Activated CD4-positive, alpha-beta T cell treated with anti-CD3 and anti-CD28 coated beads for 36 hours (primary cell): ENCODE results near the gene ASIC5. TPM values are rescaled to one million over a fixed set of nuclear protein-coding genes. Genes with fewer than 3 reads are reported as not detected.
A peak's percentile ranks its signal among the peaks of the same experiment; 100 is the strongest.
"Not testable (repeated sequence)": the region's sequence is repeated elsewhere in the genome, so short reads cannot be mapped to it uniquely, and the experiment has no call there.

Experiments
- ATAC-seq: fragments of 200-7000 bp; cut with Tn5 transposase; one replicate; pipeline ENCODE4 v1.10.0; 2021; ENCODE audit warnings: mild to moderate bottlenecking, moderate library complexity
- CTCF ChIA-PET: fragments of 350-600 bp; sonication (Branson Sonifier 250); formaldehyde crosslinking; loops from one replicate; lab custom pipeline; 2021; ENCODE audit warnings: antibody characterized with exemption; lab: Charles Lee
- POLR2A ChIA-PET: fragments of 350-600 bp; sonication (Branson Sonifier 250); formaldehyde crosslinking; loops from one replicate; lab custom pipeline; 2021; ENCODE audit warnings: antibody characterized with exemption, inconsistent platforms; lab: Charles Lee
- DNase-seq: peaks from one replicate; pipeline ENCODE4 v3.0.0-alpha.2; 2020
- H3K27ac Mint-ChIP-seq: one replicate; pipeline ENCODE4 v1.8.0; 2021; ENCODE audit warnings: mixed read lengths
- H3K27me3 Mint-ChIP-seq: one replicate; pipeline ENCODE4 v1.8.0; 2021; ENCODE audit warnings: mixed read lengths
- H3K36me3 Mint-ChIP-seq: one replicate; pipeline ENCODE4 v1.8.0; 2021; ENCODE audit warnings: low read depth, mixed read lengths
- H3K4me1 Mint-ChIP-seq: one replicate; pipeline ENCODE4 v1.8.0; 2021; ENCODE audit warnings: mixed read lengths
- H3K4me3 Mint-ChIP-seq: one replicate; pipeline ENCODE4 v1.8.0; 2021; ENCODE audit warnings: mild to moderate bottlenecking, moderate library complexity, mixed read lengths
- H3K9me3 Mint-ChIP-seq: one replicate; pipeline ENCODE4 v1.8.0; 2021; ENCODE audit warnings: low read depth, mixed read lengths
- intact Hi-C, 2 experiments: fragments of 100-400 bp; cut with DNase I in 1 of 2; cut with micrococcal nuclease in 1 of 2; formaldehyde crosslinking; loops; one replicate each; pipeline versions ENCODE4 v1.14.2 to v1.15.1; 2022 to 2024; cut with DNase I, micrococcal nuclease
- total RNA-seq, 2 experiments: library from RNA; stranded (reverse); gene quantifications; one replicate each; pipeline ENCODE4 v1.2.3, GENCODE V29; 2021

Gene ASIC5
- total RNA-seq, 2 experiments from 2014 or later = not detected

GRCh38 chr4:155899891-155900290 lies 33.8 kb upstream of the ASIC5 start:
- POLR2A ChIA-PET = no interaction called here
- ATAC-seq = no peak
- Mint-ChIP-seq H3K9me3 (peaks cover 7% of the 10 kb centered on the region), H3K4me3 (no peak overlapping the region), H3K36me3 (no peaks in the 10 kb centered on the region), H3K27ac (no peak overlapping the region), H3K4me1 (no peaks in the 10 kb centered on the region), H3K27me3 (no peaks in the 10 kb centered on the region)
- intact Hi-C loops = no loop called here
- CTCF ChIA-PET = no interaction called here
- no peak for DNase-seq

GRCh38 chr4:155898371-155898770 lies 32.3 kb upstream of the ASIC5 start:
- POLR2A ChIA-PET, H3K4me3 Mint-ChIP-seq, intact Hi-C loops, H3K36me3 Mint-ChIP-seq, H3K4me1 Mint-ChIP-seq, CTCF ChIA-PET, DNase-seq, H3K9me3 Mint-ChIP-seq, H3K27me3 Mint-ChIP-seq, ATAC-seq, H3K27ac Mint-ChIP-seq: not testable (repeated sequence)

GRCh38 chr4:155891058-155891457 lies 25.0 kb upstream of the ASIC5 start:
- H3K4me1 Mint-ChIP-seq = no peaks in the 10 kb centered on the region
- intact Hi-C loops = no loop called here
- H3K9me3 Mint-ChIP-seq = no peaks in the 10 kb centered on the region
- no peak overlapping the region for H3K4me3 Mint-ChIP-seq
- POLR2A ChIA-PET = no interaction called here
- peaks cover 20% of the 10 kb centered on the region for H3K27me3 Mint-ChIP-seq
- H3K36me3 Mint-ChIP-seq = no peaks in the 10 kb centered on the region
- no peak overlapping the region for H3K27ac Mint-ChIP-seq
- ATAC-seq = no peak
- CTCF ChIA-PET = no interaction called here
- DNase-seq = no peak

DNA sequence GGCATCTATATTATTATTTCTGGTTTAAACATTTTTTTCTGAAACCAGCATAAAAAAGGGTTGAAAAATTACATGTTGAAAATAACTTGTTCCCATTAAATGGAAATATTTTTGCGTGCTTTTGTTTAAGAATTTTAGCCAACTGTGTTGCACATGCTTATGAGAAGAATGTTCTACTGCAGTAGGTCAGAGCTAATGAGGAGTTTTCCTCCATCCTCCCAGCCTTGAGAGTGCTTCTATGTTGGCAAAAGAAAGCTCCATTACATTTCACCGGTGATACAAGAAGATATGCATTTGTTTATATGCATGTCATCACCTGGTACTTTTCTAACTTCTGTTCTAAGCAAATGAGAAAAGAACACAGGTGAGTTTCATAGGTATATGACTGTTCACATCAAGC lies 23.9 kb upstream of the ASIC5 start:
- ATAC-seq = no peak
- no peak for DNase-seq
- POLR2A ChIA-PET = no interaction called here
- H3K9me3 Mint-ChIP-seq = no peaks in the 10 kb centered on the region
- intact Hi-C loops = no loop called here
- no peaks in the 10 kb centered on the region for H3K4me1 Mint-ChIP-seq
- no peak overlapping the region for H3K4me3 Mint-ChIP-seq
- peaks cover 20% of the 10 kb centered on the region for H3K27me3 Mint-ChIP-seq
- no peak overlapping the region for H3K27ac Mint-ChIP-seq
- H3K36me3 Mint-ChIP-seq = no peaks in the 10 kb centered on the region
- CTCF ChIA-PET = no interaction called here

- no peaks in the 10 kb centered on the region for H3K4me1 Mint-ChIP-seq
- no peak for ATAC-seq
- intact Hi-C loops = no loop called here
- POLR2A ChIA-PET = no interaction called here
- DNase-seq = no peak
- CTCF ChIA-PET = interaction anchor here (0.7 kb wide), 1 partner anchor 96 kb away, joined by 3 read pairs; no protein-coding TSS in a partner anchor
- no peak overlapping the region for H3K4me3 Mint-ChIP-seq
- no peak overlapping the region for H3K27ac Mint-ChIP-seq
- no peaks in the 10 kb centered on the region for H3K36me3 Mint-ChIP-seq
- H3K9me3 Mint-ChIP-seq = no peaks in the 10 kb centered on the region
- H3K27me3 Mint-ChIP-seq = peaks cover 20% of the 10 kb centered on the region
These were observed 23.1 kb upstream of the ASIC5 start for GRCh38 chr4:155889031-155889793.

DNA sequence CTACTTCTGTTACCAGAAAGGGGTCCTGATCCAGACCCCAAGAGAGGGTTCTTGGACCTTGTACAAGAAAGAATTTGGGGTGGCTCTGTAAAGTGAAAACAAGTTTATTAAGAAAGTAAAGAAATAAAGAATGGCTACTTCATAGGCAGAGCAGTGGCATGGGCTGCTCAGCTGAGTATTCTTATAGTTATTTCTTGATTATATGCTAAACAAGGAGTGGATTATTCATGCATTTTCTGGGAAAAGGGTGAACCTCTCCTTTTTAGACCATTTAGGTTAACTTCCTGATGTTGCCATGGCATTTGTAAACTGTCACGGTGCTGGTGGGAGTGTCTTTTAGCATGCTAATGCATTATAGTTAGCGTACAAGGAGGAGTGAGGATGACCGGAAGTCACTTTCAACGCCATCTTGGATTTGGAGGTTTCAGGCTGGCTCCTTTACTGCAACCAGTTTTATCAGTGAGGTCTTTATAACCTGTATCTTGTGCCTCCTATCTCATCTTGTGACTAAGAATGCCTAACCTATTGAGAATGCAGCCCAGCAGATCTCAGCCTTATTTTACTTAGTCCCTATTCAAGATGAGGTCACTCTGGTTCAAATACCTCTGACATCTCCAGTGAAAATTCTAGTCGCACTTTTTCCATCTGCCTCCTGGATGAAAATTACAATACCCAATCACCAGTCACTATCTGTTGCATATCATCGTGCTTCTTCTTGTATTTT lies 21.9 kb upstream of the ASIC5 start:
- POLR2A ChIA-PET = no interaction called here
- H3K4me3 Mint-ChIP-seq = no peak overlapping the region
- peaks cover 16% of the 10 kb centered on the region for H3K27me3 Mint-ChIP-seq
- CTCF ChIA-PET = no interaction called here
- DNase-seq (no peak), ATAC-seq (no peak)
- H3K27ac Mint-ChIP-seq = no peak overlapping the region
- no peaks in the 10 kb centered on the region for H3K4me1 Mint-ChIP-seq
- no peaks in the 10 kb centered on the region for H3K9me3 Mint-ChIP-seq
- intact Hi-C loops = no loop called here
- H3K36me3 Mint-ChIP-seq = no peaks in the 10 kb centered on the region

DNA sequence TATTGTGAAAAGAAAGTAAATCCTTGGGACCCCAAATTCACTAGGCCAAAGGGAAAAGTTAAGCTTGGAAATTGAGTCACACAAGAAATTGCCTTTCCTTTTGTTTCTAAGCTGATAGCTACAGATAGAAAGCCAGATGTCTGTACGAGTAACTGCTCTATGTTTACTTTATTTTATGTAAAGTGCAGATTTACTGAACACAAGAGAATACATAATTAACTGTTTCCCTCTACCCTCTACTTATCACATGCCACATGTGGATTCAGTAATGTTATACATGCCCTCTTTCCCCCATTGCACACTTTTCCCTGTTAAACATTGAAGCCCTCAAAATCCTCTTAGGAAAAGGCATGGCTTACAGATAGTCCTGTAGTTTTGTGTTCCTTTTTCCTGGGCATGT lies 21.0 kb upstream of the ASIC5 start:
- peaks cover 16% of the 10 kb centered on the region for H3K27me3 Mint-ChIP-seq
- H3K27ac Mint-ChIP-seq = no peak overlapping the region
- intact Hi-C loops = no loop called here
- ChIA-PET POLR2A (no interaction called here), CTCF (no interaction called here)
- DNase-seq (no peak), ATAC-seq (no peak)
- H3K4me3 Mint-ChIP-seq = no peak overlapping the region
- H3K4me1 Mint-ChIP-seq = no peaks in the 10 kb centered on the region
- H3K36me3 Mint-ChIP-seq = no peaks in the 10 kb centered on the region
- no peaks in the 10 kb centered on the region for H3K9me3 Mint-ChIP-seq

GRCh38 chr4:155885666-155886065 lies 19.6 kb upstream of the ASIC5 start:
- POLR2A ChIA-PET = no interaction called here
- H3K36me3 Mint-ChIP-seq = no peaks in the 10 kb centered on the region
- intact Hi-C loops = no loop called here
- CTCF ChIA-PET = no interaction called here
- no peak for DNase-seq
- no peak overlapping the region for H3K4me3 Mint-ChIP-seq
- H3K4me1 Mint-ChIP-seq = no peaks in the 10 kb centered on the region
- peaks cover 10% of the 10 kb centered on the region for H3K27me3 Mint-ChIP-seq
- no peak overlapping the region for H3K27ac Mint-ChIP-seq
- no peaks in the 10 kb centered on the region for H3K9me3 Mint-ChIP-seq
- no peak for ATAC-seq

- peaks cover 7% of the 10 kb centered on the region for H3K27me3 Mint-ChIP-seq
- no peaks in the 10 kb centered on the region for H3K9me3 Mint-ChIP-seq
- no peaks in the 10 kb centered on the region for H3K36me3 Mint-ChIP-seq
- ATAC-seq (no peak), DNase-seq (no peak)
- H3K27ac Mint-ChIP-seq = no peak overlapping the region
- ChIA-PET CTCF (no interaction called here), POLR2A (no interaction called here)
- H3K4me1 Mint-ChIP-seq = no peaks in the 10 kb centered on the region
- no peak overlapping the region for H3K4me3 Mint-ChIP-seq
- intact Hi-C loops = no loop called here
These were observed 17.8 kb upstream of the ASIC5 start for GRCh38 chr4:155883895-155884294.

- peaks cover 3% of the 10 kb centered on the region for H3K27me3 Mint-ChIP-seq
- no peak overlapping the region for H3K27ac Mint-ChIP-seq
- no peaks in the 10 kb centered on the region for H3K9me3 Mint-ChIP-seq
- ATAC-seq (no peak), DNase-seq (no peak)
- no peaks in the 10 kb centered on the region for H3K36me3 Mint-ChIP-seq
- no peaks in the 10 kb centered on the region for H3K4me1 Mint-ChIP-seq
- H3K4me3 Mint-ChIP-seq = no peak overlapping the region
- CTCF ChIA-PET = no interaction called here
- intact Hi-C loops = no loop called here
- POLR2A ChIA-PET = no interaction called here
These were observed 15.5 kb upstream of the ASIC5 start for GRCh38 chr4:155881555-155881954.

DNA sequence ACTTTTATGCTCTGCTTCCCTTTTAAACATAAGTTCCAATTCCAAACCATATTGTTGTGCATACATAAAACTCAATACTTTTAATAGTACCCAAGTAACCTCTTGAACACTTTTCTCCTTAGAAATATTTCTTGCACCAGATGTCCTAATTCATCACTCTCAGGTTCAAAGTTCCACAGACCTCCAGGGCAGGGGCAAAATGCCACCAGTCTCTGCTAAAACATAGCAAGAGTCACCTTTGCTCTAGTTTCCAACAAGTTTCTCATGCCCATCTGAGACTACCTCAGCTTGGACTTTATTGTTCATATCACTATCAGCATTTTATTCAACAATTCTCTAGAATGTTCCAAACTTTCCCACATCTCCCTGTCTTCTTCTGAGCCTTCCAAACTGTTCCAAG lies 13.7 kb upstream of the ASIC5 start:
- Mint-ChIP-seq H3K4me1 (no peaks in the 10 kb centered on the region), H3K27me3 (peaks cover 3% of the 10 kb centered on the region), H3K9me3 (peaks cover 4% of the 10 kb centered on the region), H3K4me3 (no peak overlapping the region), H3K36me3 (no peaks in the 10 kb centered on the region), H3K27ac (no peak overlapping the region)
- DNase-seq = no peak
- ChIA-PET POLR2A (no interaction called here), CTCF (no interaction called here)
- intact Hi-C loops = no loop called here
- ATAC-seq = no peak

GRCh38 chr4:155878611-155879010 lies 12.5 kb upstream of the ASIC5 start:
- Mint-ChIP-seq H3K27ac (no peak overlapping the region), H3K36me3 (no peaks in the 10 kb centered on the region), H3K4me1 (no peaks in the 10 kb centered on the region), H3K4me3 (no peak overlapping the region), H3K9me3 (peaks cover 7% of the 10 kb centered on the region), H3K27me3 (peaks cover 3% of the 10 kb centered on the region)
- ChIA-PET CTCF (no interaction called here), POLR2A (no interaction called here)
- DNase-seq = peak; percentile 20
- intact Hi-C loops = no loop called here
- no peak for ATAC-seq
